GM12873 (cell line): ENCODE results near the gene ISOC2.

Source experiments
- TF ChIP-seq, protein P1 (sequence below): IDR thresholded peaks from 2 replicates; pipeline ENCODE4 v1.5.1; 2012; ENCODE audit warnings: low read depth, mild to moderate bottlenecking, moderate library complexity, low read length, control low read depth; ENCODE audit not compliant: insufficient read depth; ENCODE audit errors: missing control alignments

ISOC2 gene

DNA sequence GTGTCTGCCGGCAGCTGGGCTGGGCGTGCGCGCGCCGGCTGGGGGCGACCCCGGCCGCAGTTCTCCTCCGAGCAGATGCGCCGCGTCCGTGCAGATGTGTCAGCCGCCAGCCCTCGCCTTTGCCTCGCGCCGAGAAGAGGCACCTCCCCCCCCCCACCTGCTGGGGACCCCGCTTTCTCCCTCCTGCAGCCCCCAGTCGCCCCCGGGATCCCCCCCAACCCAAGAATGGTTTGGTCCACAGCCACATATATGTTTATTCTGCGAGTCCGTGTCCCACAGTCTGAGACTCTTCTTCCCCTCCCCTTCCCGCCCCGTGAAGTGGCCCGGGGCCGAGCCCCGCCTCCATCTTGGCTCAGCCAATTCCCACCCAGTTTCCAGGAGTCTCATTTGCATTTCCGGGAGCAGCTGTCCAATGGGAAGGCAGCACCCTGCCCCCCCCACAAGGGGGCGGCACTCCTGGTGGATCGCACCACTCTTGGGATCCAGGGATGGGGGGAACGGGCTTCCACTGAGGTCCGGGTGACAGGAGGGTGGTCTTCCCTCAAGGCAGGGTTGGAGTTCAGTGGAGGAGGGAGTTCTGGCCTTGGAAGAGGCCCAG is 8.6 kb downstream of the ISOC2 start:
- TF ChIP-seq, protein P1, sequence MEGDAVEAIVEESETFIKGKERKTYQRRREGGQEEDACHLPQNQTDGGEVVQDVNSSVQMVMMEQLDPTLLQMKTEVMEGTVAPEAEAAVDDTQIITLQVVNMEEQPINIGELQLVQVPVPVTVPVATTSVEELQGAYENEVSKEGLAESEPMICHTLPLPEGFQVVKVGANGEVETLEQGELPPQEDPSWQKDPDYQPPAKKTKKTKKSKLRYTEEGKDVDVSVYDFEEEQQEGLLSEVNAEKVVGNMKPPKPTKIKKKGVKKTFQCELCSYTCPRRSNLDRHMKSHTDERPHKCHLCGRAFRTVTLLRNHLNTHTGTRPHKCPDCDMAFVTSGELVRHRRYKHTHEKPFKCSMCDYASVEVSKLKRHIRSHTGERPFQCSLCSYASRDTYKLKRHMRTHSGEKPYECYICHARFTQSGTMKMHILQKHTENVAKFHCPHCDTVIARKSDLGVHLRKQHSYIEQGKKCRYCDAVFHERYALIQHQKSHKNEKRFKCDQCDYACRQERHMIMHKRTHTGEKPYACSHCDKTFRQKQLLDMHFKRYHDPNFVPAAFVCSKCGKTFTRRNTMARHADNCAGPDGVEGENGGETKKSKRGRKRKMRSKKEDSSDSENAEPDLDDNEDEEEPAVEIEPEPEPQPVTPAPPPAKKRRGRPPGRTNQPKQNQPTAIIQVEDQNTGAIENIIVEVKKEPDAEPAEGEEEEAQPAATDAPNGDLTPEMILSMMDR, result no peak

DNA sequence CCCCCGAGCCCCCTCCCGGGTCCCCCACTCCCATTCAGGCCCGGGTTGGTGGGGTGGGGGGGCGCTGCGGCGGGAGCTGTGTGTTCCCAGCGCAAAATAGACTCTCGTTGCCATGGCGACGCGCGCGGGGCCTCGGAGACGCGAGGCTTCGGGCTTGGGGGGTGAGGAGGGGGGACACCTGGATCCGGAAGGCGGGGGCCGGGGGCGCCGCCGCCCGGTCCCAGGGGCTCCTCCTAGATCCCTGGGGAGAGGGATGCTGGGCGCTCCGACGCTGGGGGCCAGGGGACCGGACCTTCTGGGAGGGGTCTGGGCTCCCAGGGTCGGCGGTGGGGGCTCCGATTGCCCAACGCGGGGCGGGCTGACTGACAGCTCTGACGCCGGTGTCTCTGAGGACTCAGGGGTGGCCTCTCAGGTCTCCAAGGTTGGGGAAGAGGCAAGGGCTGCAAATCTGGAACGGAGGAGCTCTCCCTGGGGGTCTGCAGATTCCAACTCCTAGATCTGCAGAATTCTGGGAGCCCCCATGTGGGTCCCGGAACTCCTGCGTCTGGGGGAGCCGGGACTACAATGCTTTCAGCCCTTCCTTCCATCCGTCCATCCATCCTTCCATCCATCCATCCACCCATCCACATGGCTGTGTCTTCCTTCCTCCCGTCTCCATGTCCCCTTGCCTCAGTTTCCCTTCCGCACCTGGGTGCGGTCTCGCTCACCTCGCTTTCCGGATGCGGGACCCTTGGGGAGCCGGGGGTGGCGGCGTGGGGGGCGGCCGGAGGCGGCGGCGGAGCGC is 9.3 kb downstream of the ISOC2 start:
- TF ChIP-seq, protein P1, result no peak

DNA sequence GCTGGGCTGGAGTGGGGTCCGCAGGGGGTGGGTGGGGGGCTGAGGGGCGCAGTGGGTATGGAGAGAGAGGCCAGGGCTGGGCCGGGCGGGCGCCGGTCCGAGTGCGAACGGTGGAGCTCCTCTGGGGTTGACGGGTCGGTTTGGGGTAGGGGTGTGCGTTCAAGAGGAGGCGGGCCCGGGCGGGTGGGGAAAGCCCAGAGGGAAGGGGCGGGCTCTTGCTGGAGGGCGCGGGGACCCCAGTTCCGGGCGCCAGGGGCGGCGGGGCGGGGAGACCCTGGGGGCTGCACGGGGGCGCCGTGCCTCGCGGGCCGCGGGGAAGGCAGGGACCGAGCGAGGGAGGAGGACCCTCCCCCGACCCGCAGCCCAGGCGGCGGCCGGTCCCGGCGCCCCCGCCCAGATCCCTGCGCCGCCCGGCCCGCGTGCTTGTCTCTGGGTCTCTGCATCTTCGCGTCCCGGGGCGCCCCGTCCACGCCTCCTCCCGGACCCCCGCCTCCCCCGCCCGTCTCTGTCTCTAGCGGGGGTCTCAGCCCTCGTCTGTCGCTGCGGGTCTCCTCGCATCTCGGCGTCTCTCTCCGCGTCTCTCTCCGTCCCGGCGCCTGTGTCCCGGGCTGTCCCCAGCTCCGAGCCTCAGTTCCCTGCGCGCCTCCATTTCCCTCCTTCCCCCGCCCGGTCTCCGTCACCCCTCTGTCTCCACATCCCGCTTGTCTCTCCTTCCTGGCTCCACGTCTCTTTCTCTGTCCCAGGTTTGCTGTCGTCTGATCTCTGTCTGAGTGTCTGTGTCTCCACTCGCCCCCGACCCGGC is 10.1 kb downstream of the ISOC2 start:
- TF ChIP-seq, protein P1, result no peak

DNA sequence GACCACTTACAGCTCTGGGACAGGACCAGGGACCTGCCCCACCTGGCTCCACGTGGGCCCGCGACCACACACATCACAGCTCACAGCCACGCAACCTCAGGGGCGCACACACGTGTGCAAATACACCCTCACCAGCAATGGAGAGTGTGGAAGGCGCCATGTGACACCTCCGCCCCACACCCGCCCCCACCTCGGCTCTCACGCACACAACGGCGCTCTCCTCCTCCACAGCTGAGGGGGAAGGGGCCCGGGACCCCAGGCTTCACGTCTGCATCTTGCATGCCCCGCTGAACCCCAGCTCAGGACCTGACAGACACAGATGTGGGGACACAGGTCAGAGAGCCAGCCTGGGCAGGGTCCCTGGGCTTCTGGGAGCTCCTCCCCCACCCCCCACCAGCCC is 12.0 kb downstream of the ISOC2 start:
- TF ChIP-seq, protein P1, result no peak

DNA sequence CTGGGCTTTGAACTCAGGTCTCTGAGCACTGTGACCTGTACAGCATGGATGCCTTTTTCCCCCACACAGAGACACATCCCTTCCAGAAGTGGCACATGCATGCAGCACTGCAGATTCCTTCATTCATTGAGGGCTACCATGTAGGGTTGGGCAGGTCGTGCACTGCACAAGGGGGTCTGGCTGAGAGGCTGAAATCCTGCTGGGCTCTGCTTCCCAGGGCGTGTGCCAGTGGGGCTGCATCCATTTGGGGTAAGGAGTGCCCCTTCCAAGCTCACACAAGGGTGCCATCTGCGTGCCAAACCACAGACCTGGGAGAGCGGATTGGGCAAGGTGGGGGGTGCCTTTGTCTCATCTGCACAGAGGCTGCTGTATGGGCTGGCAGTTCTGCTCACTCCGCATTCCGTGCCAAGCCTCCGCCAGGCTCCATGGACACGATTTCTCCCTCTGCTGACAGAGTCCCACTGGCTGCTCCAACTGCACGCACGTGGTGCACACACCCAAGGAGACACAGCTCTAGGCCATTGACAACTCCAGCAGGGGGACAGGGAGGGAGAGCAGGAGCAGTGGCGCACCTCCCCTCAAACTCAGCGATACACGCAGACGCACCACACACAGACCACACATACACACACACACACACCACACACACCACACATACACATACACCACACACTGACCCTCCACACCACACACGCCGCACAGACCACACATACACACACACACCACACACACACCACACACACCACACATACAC is 13.8 kb downstream of the ISOC2 start:
- TF ChIP-seq, protein P1, result no peak

DNA sequence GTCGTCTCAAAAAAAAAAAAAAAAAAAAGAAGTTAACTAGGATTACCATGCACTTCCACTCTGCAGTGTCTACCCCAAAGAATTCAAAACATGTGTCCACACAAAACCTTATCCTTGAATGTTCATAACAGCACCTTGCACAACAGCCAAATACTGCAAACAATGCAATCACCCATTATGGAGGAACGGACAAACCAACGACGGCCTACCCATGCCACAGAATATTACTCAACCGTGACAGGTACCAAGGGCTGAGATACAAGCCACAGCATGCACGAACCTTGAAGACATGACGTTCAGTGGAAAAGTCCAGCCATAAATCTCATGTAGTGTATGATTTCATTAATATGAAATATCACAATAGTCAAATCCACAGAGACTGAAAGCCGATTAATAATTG is 15.4 kb downstream of the ISOC2 start:
- TF ChIP-seq, protein P1, result no peak
